GM23248 (cell line): ENCODE data around the gene FAM47B.

Experiments used
- EZH2 ChIP-seq: fragments of 200-600 bp; sonication (generic); IDR thresholded peaks from 2 replicates; pipeline ENCODE4 v1.6.1; 2018; ENCODE audit warnings: antibody characterized with exemption, mild to moderate bottlenecking; ENCODE audit not compliant: insufficient read depth, poor library complexity, severe bottlenecking
- EZH2phosphoT487 ChIP-seq: fragments of 200-600 bp; sonication (generic); IDR thresholded peaks from 2 replicates; pipeline ENCODE4 v1.6.1; 2018; ENCODE audit warnings: antibody characterized with exemption, moderate library complexity, mild to moderate bottlenecking, low read depth; ENCODE audit not compliant: insufficient read depth

DNA sequence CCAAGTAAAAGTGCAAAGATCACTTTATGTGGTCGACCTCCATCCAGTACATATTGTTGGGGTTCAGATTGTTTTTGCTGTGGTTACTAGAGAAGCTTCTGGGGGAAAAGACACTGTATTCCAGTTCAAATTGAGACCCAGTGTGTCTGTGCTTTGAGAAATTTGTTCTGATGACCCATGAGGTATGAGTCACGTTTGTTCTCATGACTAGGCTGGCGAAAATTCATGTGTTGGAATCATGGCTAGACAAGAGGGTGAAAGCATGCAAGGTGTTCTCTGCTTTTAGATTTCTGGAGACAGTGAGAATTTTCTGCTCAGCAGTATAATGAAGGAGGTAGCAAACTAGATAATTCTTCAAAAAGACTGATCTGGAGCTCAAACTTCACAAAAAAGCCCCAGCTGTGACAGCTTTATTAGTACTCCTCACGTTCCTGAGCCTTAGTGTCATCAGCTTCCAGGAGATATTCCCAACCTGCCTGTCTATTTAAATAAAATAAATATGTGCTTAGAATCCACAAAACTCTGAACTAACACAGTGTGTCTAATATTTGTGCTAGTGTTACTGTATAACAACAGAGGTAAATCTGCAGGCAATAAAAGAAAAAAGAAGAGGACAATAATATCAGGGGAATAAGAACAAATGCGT, 24.4 kb upstream of the FAM47B start:
- TF ChIP-seq EZH2 (no peak), EZH2phosphoT487 (no peak)
